HFFc6 (cell line): ENCODE measurements around the gene TCAF1. TPM values are rescaled to one million over a fixed set of nuclear protein-coding genes. Genes with fewer than 3 reads are reported as not detected.
"Not testable (repeated sequence)": the region's sequence is repeated elsewhere in the genome, so short reads cannot be mapped to it uniquely, and the experiment has no call there.

Experiments used
- DNase-seq: peaks from one replicate; pipeline ENCODE4 v3.0.0-alpha.2; 2018
- H3K27ac Mint-ChIP-seq: 2 replicates; pipeline ENCODE4 v1.8.0; 2020; ENCODE audit warnings: mild to moderate bottlenecking, mixed read lengths
- H3K27me3 Mint-ChIP-seq: 2 replicates; pipeline ENCODE4 v1.8.0; 2021; ENCODE audit warnings: mild to moderate bottlenecking, moderate library complexity, mixed read lengths; ENCODE audit not compliant: insufficient read depth
- H3K36me3 Mint-ChIP-seq: 2 replicates; pipeline ENCODE4 v1.8.0; 2021; ENCODE audit warnings: low read depth, mixed read lengths
- H3K4me1 Mint-ChIP-seq: 2 replicates; pipeline ENCODE4 v1.8.0; 2020; ENCODE audit warnings: low read depth, mixed read lengths
- H3K4me3 Mint-ChIP-seq: 2 replicates; pipeline ENCODE4 v1.8.0; 2020; ENCODE audit warnings: mild to moderate bottlenecking, moderate library complexity, mixed read lengths
- H3K9me3 Mint-ChIP-seq: 2 replicates; pipeline ENCODE4 v1.8.0; 2020; ENCODE audit warnings: mild to moderate bottlenecking, mixed read lengths
- total RNA-seq, 6 experiments: library from RNA; stranded (reverse); fragmentation: NEBNext Ultra II Directional; extraction: Animal tissue kit (Norgen Biotek cat#: 25700); gene quantifications; 2 replicates in 1 of 6; 3 replicates in 5 of 6; pipeline ENCODE4 v1.2.3, GENCODE V29; 2021

Gene TCAF1
- total RNA-seq, 6 experiments from 2014 or later = 57.1 to 90.3 (median 65.1) TPM

GRCh38 chr7:143821392-143822277 lies 80.3 kb downstream of the TCAF1 start:
- H3K9me3 Mint-ChIP-seq, DNase-seq, H3K27me3 Mint-ChIP-seq, H3K36me3 Mint-ChIP-seq, H3K4me1 Mint-ChIP-seq, H3K27ac Mint-ChIP-seq, H3K4me3 Mint-ChIP-seq: not testable (repeated sequence)

DNA sequence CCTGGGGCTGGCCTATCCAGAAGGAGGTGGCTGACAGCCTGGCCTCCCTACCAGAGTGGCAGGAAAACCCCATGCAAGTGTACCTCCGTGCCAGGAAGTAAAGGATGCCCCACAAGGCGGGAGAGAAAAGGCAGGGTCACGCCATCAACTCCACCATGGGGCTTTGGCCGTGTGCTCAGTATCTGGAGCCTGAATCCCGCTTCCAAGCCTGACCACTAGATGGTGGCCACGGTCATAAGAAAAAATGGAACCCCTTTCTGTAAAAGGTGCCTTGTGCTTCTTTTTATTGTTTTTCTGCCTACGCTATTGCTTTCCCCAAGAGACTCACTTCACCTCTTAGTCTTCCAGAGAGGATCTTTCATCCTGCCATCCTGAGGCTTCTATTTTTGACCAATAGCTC lies 84.1 kb downstream of the TCAF1 start:
- H3K4me1 Mint-ChIP-seq, H3K36me3 Mint-ChIP-seq, H3K27me3 Mint-ChIP-seq, H3K27ac Mint-ChIP-seq, H3K4me3 Mint-ChIP-seq, H3K9me3 Mint-ChIP-seq, DNase-seq: not testable (repeated sequence)

GRCh38 chr7:143816471-143817133 lies 85.4 kb downstream of the TCAF1 start:
- H3K9me3 Mint-ChIP-seq, H3K27ac Mint-ChIP-seq, H3K4me3 Mint-ChIP-seq, H3K27me3 Mint-ChIP-seq, DNase-seq, H3K4me1 Mint-ChIP-seq, H3K36me3 Mint-ChIP-seq: not testable (repeated sequence)

DNA sequence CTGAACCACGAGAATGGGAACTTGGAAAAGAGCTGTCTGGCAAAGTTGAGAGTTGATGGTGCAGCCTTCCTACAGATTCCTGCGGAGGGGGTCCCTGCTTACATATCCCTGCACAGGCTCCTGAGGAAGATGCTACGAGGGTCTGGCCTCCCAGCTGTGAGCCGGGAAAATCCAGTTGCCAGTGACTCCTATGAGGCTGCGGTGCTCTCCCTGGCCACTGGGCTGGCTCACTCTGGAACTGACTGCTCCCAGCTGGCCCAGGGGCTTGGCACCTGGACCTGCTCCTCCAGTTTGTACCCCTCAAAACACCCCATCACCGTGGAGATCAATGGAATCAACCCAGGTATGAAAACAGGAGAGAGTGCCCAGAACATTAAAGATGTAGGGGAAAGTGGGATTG lies 91.3 kb downstream of the TCAF1 start:
- H3K27me3 Mint-ChIP-seq, H3K4me1 Mint-ChIP-seq, H3K4me3 Mint-ChIP-seq: not testable (repeated sequence)

DNA sequence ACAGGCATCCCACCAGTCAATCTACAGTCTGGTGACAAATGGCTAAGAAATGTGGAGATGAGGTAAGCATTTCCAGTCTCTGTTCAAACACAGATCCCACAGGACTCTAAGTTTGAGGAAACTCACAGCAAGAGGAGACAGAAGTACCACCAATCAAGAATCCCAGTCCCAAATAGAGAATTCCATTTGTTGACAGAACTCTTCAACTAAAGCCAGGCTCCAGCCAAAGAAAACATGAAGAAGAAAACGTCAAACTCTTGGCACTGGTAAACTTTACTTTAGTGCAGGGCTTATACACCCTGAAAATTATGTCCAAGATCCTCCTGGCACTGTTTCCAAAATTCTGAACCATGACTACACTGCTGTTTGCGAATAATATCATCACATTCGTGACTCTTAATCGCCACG lies 95.3 kb downstream of the TCAF1 start:
- not testable (repeated sequence) for H3K27ac Mint-ChIP-seq, H3K9me3 Mint-ChIP-seq, H3K36me3 Mint-ChIP-seq, H3K4me1 Mint-ChIP-seq, H3K27me3 Mint-ChIP-seq, H3K4me3 Mint-ChIP-seq
- DNase-seq = peak; percentile 58

More for the DNA sequence above, 91.3 kb downstream of the TCAF1 start:
- not testable (repeated sequence) for H3K27ac Mint-ChIP-seq, DNase-seq, H3K9me3 Mint-ChIP-seq, H3K36me3 Mint-ChIP-seq

Other genes starting within 250 kb of the TCAF1 start
- gene CTAGE6, start 144.5 kb downstream of the TCAF1 start, total RNA-seq = under 1 TPM in 1 of 6 experiments, not detected in 5; 0.07 TPM
- gene OR2F2, start 33.1 kb upstream of the TCAF1 start, total RNA-seq = not detected
- not detected for gene OR2F1, start 52.7 kb upstream of the TCAF1 start, total RNA-seq
- not detected for gene OR6B1, start 98.1 kb upstream of the TCAF1 start, total RNA-seq
- gene OR2A5, start 146.8 kb upstream of the TCAF1 start, total RNA-seq = not detected
- not detected for gene OR2A25, start 167.6 kb upstream of the TCAF1 start, total RNA-seq
- gene OR2A12, start 184.1 kb upstream of the TCAF1 start, total RNA-seq = not detected
- not detected for gene OR2A2, start 207.4 kb upstream of the TCAF1 start, total RNA-seq
- gene OR2A14, start 221.0 kb upstream of the TCAF1 start, total RNA-seq = not detected